SIG-M5 treated with dmso at 0.1 percent for 504 hours (cell line): ENCODE data around the gene FGF14.

Experiments used
- DNase-seq: peaks from one replicate; lab custom pipeline; 2025; ENCODE audit not compliant: unreplicated experiment; lab: John Stamatoyannopoulos, UW

Gene FGF14

GRCh38 chr13:101828119-101828518, 573.7 kb downstream of the FGF14 start:
- no peak for DNase-seq

- no peak for DNase-seq
These were observed 584.0 kb downstream of the FGF14 start for GRCh38 chr13:101817898-101818297.

DNA sequence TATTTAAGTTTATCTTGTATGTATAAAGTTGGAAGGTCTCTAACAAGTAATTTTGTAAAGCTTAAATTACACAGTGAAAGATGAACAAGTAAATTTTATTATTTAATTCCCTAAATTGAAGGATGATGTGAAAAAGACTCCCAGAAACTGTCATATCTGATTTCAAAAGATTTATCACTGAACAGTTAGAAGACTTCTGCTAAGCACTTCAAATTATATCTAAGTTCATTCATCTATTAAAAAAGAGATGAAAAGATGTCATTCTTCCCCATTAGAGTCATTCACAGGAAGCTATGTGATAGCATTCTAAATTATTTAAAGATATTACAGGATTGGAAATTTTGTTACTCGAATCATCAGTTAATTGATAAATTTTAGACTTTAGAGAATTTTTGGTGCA, 590.0 kb downstream of the FGF14 start:
- no peak for DNase-seq

DNA sequence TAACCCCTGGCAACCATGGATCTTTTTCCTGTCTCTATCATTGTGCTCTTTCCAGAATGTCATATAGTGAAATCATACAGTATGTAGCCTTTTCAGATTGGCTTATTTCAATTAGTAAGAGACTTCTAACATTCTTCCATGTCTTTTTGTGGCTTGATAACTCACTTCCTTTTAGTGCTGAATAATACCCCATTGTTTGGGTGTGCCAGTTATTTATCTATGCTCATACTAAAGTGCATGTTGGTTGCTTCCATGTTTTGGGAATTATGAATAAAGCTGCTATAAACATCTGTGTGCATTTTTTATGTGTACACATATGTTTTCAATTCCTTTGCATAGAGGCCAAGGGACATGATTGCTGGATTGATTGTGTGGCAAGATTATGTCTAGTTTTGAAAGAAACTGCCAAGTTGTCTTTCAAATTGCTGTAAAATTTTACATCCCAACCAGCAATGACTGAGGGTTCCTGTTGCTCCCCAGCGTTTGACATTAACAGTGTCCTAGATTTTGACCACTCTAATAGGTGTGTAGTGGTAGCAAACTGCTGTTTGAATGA, 590.5 kb downstream of the FGF14 start:
- DNase-seq, result no peak

GRCh38 chr13:101799196-101799595, 602.7 kb downstream of the FGF14 start:
- DNase-seq, result no peak

DNA sequence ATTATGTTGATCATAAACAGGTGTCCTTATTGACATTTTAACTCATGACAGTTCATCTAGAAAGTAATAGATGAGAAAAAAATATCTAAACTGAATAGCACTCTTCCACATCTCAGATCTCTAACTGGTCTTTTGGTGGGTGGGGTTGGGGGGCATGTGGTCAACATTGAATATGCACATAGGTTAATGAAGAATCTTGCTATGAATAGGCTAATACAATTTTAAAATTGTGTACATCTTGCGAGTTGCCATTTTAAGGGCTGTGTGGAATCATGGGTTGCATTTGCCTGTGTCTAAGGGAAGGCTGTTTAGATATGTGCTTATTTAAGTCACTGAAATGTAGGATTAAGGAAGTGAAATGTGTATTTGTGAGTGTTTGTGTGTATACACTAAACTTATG, 603.4 kb downstream of the FGF14 start:
- no peak for DNase-seq

- no peak for DNase-seq
These were observed 606.4 kb downstream of the FGF14 start for GRCh38 chr13:101795460-101795859.

DNA sequence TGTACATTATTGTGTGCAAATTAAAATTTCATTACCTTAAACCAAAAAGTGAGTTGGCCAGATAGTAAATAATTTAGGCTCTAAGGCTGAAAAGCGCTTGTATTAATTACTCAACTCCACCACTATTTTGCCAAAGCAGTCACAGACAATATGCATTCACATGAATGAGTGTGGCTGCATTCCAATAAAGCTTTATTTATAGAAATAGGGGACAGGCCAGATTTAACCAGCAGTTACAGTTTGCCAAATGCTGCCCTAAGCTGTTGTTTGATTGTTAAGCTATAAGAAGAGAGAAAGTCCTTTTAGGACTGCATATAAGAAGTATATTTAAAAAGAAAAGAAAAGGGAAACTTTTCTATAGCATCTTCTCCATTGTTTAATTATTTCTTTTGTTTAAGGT, 606.8 kb downstream of the FGF14 start:
- no peak for DNase-seq

GRCh38 chr13:101792189-101792588, 609.7 kb downstream of the FGF14 start:
- no peak for DNase-seq

GRCh38 chr13:101785858-101786257, 616.0 kb downstream of the FGF14 start:
- DNase-seq, result no peak

DNA sequence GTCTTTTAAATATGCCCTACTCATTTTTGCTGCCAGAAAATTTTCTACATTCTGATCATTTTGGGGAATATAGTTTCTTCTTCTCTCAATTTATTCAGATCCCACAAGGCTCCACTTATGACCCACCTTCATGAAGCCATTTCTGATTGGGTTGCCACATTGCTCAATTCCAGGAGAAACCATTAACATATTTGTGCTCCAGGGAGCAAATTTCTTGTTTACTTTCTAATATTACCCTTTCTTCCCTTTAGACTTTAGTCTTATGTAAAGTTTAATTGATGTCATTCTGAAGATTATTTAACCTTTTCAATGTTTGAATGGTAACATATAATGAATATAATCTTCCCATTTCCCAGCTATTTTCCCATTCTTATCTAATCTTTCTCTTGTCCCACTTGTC, 617.5 kb downstream of the FGF14 start:
- no peak for DNase-seq

GRCh38 chr13:101783554-101783953, 618.3 kb downstream of the FGF14 start:
- no peak for DNase-seq

DNA sequence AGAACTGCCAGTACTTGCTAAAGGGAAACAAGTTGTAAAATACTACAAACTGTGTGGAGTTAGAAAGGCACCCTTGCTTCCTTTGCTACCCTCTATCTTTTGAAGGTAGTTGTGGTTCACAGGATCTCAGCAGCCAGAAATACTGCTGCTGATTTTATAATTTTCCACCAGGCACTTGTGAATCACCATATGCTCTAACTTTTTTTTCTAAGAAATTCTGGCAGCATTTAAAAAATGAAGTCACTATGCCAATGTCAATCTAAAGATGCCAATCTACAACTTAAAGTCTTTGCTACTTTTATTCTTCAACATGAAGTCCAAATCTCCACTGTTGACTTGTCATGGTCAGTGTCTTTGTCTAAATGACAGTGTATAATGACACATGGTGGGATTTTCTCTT, 621.6 kb downstream of the FGF14 start:
- DNase-seq, result no peak

- no peak for DNase-seq
These were observed 622.7 kb downstream of the FGF14 start for GRCh38 chr13:101779147-101779546.

DNA sequence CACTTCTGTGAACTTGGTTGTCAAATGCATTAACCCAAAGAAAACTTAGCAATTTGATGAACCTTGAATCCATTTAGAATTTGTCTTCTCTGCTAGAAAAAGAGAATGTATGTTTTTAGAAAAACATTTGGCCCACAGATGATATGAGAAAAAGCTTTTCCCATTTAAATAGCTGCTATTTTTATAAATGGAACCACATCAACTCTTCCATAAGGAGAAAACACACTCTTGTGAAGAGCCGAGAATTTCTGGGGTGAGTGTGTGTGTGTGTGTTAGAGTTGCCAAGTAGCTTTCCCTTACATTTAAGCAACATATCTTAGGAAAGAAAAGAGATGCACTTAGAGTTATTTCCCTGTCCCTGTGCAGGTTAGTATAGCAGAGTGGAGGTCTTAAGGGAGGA, 626.6 kb downstream of the FGF14 start:
- no peak for DNase-seq

DNA sequence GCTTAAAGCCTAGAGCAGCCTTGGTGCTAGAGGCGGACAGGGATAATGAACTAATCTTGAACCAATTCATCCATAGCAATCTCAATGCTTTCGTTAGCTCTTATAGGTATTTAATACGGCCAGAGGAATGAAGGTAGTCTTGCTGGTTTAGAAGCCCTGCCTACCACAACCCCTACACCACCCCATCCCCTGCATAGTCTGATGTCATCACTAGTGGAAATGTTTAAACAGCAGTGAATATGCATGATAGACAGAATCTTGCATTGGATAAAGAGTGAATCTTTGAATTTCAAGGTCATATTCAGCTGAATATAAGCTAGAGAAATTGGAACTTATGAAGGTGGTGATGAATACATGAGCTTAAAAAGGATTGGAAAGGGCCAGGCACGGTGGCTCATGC, 627.5 kb downstream of the FGF14 start:
- no peak for DNase-seq

- DNase-seq, result no peak
These were observed 628.8 kb downstream of the FGF14 start for GRCh38 chr13:101773062-101773461.

DNA sequence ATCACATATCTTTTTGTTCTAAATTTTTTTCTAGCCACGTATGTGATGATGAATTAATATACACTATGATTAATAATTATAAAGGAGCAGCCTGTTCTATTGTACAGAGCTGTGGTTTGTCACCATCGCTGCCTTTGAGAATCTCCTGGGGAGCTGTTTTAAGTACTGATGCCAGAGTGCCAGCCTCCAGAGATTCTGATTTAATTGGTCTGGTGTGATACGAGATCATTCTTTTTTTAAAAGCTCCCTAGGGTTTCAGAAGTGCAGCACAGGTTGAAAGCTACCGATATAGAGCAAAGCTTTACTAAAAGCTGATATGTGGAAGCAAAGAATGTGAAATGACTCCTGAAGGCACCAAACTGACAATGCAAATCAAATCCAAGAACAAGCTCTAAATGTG, 634.7 kb downstream of the FGF14 start:
- DNase-seq, result no peak

DNA sequence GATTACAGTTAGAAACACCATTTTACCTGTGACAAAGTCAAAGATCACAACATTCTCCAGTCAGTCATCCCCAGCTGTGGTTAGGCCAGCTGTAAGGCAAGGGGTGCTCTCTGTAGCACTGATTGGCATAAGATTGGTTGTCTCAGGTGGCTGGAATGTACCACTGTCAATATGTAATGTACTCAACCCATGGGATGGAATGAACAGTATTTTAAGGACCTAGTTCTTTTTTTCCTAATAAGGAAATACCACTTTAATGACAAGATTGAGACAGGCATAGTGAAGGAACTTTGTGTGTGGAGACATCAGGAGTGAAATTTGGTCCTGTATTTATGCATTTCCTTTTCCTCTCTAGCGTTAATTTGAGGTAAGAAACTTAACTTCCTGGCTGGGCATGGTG, 638.7 kb downstream of the FGF14 start:
- DNase-seq, result no peak

DNA sequence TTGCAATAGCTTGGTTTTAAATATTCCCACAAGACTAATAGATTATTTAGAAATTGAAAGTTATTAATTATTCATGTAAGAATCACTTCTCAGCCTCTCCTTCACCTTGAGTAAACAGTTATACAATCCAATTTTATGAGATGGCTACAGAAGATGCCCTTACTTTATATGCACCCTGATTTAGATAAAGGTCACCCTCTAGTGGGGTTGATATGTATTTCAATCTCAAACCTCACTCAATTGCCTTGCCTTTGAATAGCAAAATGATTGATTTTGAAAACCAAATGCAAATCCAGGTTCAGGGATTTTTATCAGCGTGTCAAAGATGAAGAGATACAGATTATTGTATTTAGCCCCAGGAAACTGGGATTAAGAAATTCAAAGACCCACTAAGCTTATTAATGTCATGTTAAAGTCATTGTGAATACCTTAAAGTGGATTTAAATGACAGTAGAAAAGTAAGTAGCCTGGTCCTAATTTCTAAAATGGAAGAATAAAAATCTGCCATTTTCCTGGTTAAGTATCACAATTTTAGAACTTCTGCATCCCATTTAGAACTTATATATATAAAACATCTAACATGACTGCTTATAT, 644.3 kb downstream of the FGF14 start:
- DNase-seq, result peak; percentile 14

- no peak for DNase-seq
These were observed 646.5 kb downstream of the FGF14 start for GRCh38 chr13:101755228-101755887.

DNA sequence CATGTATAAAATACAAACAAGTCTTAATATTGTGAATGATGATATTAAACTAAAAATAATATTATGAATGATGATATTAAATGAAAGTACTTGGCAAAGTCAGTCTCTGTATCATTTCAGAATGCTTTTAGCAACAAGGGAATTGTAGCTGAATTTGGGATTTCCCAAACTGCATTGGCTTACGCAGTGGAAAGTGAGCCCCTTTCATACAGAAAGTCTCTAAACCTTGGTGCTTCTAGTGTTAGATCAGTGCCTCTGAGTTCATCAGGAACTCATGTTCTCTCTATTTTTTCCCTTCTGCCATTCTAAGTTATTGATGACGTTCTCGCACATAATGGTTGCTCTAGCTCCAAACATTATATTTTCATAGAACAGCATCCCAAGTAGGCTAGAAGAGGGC, 649.4 kb downstream of the FGF14 start:
- DNase-seq, result no peak

DNA sequence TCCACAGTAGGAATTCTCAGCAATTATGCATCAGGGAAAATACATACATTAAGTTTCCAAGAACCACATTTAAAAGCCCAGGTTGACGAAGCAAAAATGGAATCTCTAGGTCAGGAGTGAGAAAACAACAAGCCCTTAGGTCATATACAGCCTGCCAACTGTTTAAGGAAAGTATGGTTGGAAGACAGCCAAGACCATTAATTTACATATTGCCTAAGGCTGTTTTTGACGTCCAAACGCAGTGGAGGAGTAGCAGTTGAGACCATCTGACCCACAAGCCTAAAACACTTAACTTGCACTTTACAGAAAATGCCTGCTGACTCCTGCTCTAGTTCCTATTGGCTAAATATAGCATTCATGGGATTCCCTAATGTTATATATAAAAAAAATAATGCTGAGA, 650.4 kb downstream of the FGF14 start:
- DNase-seq, result no peak
